WTC11 (cell line): ENCODE data around the gene GSG1L2.

Source experiments
- CTCF ChIP-seq: fragments of 200-600 bp; IDR thresholded peaks from 2 replicates; pipeline ENCODE4 v1.8.0; 2022; ENCODE audit warnings: antibody characterized with exemption
- FOXK1 ChIP-seq: sonication (generic); formaldehyde crosslinking; IDR thresholded peaks from 2 replicates; pipeline ENCODE4 v1.8.0; 2022; ENCODE audit warnings: mild to moderate bottlenecking, moderate library complexity, missing genetic modification reagents
- NR2C2 ChIP-seq: sonication (generic); formaldehyde crosslinking; IDR thresholded peaks from 2 replicates; pipeline ENCODE4 v1.8.0; 2022; ENCODE audit warnings: mild to moderate bottlenecking, missing genetic modification reagents
- ZNF138 ChIP-seq: sonication (generic); formaldehyde crosslinking; conservative IDR thresholded peaks from 2 replicates; pipeline ENCODE4 v1.8.1; 2022; ENCODE audit warnings: mild to moderate bottlenecking, moderate library complexity, missing genetic modification reagents
- ZNF281 ChIP-seq: sonication (generic); formaldehyde crosslinking; IDR thresholded peaks from 2 replicates; pipeline ENCODE4 v1.8.0; 2023; ENCODE audit warnings: mild to moderate bottlenecking, missing genetic modification reagents
- ZSCAN18 ChIP-seq: fragments of 250-450 bp; sonication (Bioruptor Pico); IDR thresholded peaks from 2 replicates; pipeline ENCODE4 v2.1.2; 2022; ENCODE audit warnings: mild to moderate bottlenecking, moderate library complexity
- TF ChIP-seq, protein P1 (sequence below): sonication (generic); formaldehyde crosslinking; IDR thresholded peaks from 2 replicates; pipeline ENCODE4 v1.8.1; 2023; ENCODE audit warnings: mild to moderate bottlenecking, moderate library complexity, missing genetic modification reagents
- TF ChIP-seq, protein P2 (sequence below): sonication (generic); formaldehyde crosslinking; IDR thresholded peaks from 2 replicates; pipeline ENCODE4 v1.8.0; 2023; ENCODE audit warnings: missing genetic modification reagents, mild to moderate bottlenecking, borderline replicate concordance
- TF ChIP-seq, protein P3 (sequence below): sonication (generic); formaldehyde crosslinking; IDR thresholded peaks from 2 replicates; pipeline ENCODE4 v1.8.1; 2022; ENCODE audit warnings: mild to moderate bottlenecking, moderate library complexity, missing genetic modification reagents
- TF ChIP-seq, protein P4 (sequence below): sonication (generic); formaldehyde crosslinking; IDR thresholded peaks from 2 replicates; pipeline ENCODE4 v1.8.0; 2022; ENCODE audit warnings: mild to moderate bottlenecking, missing genetic modification reagents

DNA sequence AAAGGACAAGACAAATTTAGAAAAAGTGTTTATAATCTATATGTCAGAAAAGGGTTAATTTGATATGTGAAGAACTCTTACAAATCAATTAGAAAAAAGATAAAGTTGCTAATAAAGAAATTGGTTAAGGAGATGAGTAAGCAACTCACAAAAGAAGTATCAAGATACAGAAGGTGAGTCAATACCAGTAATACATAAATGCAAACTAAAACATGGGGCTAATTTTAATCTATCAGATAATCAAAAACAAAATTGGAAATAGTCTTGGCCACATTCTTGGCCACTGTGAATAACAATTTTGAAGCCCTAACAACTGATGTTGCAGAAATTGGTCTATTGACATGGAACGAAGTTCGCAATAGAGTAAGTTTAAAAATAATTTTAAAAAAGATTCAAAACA is 37.3 kb downstream of the GSG1L2 start:
- TF ChIP-seq CTCF = no peak
- TF ChIP-seq ZNF138 (CRISPR knock-in tag) = no peak
- TF ChIP-seq, protein P1, sequence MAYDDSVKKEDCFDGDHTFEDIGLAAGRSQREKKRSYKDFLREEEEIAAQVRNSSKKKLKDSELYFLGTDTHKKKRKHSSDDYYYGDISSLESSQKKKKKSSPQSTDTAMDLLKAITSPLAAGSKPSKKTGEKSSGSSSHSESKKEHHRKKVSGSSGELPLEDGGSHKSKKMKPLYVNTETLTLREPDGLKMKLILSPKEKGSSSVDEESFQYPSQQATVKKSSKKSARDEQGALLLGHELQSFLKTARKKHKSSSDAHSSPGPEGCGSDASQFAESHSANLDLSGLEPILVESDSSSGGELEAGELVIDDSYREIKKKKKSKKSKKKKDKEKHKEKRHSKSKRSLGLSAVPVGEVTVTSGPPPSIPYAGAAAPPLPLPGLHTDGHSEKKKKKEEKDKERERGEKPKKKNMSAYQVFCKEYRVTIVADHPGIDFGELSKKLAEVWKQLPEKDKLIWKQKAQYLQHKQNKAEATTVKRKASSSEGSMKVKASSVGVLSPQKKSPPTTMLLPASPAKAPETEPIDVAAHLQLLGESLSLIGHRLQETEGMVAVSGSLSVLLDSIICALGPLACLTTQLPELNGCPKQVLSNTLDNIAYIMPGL = no peak
- TF ChIP-seq, protein P2, sequence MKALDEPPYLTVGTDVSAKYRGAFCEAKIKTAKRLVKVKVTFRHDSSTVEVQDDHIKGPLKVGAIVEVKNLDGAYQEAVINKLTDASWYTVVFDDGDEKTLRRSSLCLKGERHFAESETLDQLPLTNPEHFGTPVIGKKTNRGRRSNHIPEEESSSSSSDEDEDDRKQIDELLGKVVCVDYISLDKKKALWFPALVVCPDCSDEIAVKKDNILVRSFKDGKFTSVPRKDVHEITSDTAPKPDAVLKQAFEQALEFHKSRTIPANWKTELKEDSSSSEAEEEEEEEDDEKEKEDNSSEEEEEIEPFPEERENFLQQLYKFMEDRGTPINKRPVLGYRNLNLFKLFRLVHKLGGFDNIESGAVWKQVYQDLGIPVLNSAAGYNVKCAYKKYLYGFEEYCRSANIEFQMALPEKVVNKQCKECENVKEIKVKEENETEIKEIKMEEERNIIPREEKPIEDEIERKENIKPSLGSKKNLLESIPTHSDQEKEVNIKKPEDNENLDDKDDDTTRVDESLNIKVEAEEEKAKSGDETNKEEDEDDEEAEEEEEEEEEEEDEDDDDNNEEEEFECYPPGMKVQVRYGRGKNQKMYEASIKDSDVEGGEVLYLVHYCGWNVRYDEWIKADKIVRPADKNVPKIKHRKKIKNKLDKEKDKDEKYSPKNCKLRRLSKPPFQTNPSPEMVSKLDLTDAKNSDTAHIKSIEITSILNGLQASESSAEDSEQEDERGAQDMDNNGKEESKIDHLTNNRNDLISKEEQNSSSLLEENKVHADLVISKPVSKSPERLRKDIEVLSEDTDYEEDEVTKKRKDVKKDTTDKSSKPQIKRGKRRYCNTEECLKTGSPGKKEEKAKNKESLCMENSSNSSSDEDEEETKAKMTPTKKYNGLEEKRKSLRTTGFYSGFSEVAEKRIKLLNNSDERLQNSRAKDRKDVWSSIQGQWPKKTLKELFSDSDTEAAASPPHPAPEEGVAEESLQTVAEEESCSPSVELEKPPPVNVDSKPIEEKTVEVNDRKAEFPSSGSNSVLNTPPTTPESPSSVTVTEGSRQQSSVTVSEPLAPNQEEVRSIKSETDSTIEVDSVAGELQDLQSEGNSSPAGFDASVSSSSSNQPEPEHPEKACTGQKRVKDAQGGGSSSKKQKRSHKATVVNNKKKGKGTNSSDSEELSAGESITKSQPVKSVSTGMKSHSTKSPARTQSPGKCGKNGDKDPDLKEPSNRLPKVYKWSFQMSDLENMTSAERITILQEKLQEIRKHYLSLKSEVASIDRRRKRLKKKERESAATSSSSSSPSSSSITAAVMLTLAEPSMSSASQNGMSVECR (CRISPR knock-in tag) = no peak
- TF ChIP-seq, protein P3, sequence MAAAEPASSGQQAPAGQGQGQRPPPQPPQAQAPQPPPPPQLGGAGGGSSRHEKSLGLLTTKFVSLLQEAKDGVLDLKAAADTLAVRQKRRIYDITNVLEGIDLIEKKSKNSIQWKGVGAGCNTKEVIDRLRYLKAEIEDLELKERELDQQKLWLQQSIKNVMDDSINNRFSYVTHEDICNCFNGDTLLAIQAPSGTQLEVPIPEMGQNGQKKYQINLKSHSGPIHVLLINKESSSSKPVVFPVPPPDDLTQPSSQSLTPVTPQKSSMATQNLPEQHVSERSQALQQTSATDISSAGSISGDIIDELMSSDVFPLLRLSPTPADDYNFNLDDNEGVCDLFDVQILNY (CRISPR knock-in tag) = no peak
- no peak for TF ChIP-seq ZNF281
- TF ChIP-seq, protein P4, sequence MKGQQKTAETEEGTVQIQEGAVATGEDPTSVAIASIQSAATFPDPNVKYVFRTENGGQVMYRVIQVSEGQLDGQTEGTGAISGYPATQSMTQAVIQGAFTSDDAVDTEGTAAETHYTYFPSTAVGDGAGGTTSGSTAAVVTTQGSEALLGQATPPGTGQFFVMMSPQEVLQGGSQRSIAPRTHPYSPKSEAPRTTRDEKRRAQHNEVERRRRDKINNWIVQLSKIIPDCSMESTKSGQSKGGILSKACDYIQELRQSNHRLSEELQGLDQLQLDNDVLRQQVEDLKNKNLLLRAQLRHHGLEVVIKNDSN (CRISPR knock-in tag) = no peak
- TF ChIP-seq ZSCAN18 (CRISPR knock-in tag) = no peak
- no peak for TF ChIP-seq NR2C2
- TF ChIP-seq FOXK1 (CRISPR knock-in tag) = no peak
